Measurements from ENCODE around the gene KIF6.

DNA sequence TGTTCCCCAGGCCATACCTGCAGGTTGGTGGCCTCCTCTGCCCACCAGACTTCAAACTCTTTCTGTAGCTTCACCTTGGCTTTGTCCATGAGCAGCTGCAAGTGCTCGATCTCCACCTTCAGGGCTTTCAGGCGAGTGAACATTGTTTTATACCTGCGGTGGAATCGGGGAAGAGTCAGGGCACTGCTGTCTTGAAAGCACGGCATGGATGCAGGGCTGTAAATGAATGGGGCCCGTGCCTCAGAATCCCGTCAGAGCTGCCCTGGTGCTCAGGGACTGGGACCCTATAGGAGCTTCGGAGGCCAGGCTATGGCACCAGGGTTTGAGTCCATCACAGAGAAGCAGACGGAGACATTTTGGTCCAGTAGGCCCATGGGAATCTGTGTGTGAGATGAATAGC lies 364.8 kb downstream of the KIF6 start:
- TF ChIP-seq FOXM1 (IDR thresholded peaks at IDR 0.05; ENCODE audit: borderline replicate concordance) (no peak), L3MBTL2 (conservative IDR thresholded peaks at IDR 0.05) (no peak), ELF4 (IDR thresholded peaks at IDR 0.05) (no peak), TARDBP (IDR thresholded peaks at IDR 0.05) (no peak), SUZ12 (IDR thresholded peaks at IDR 0.05) (no peak)
